HepG2 (cell line): ENCODE results near the gene WTAP. TPM values are rescaled to one million over a fixed set of nuclear protein-coding genes. Genes with fewer than 3 reads are reported as not detected.

Experiments used
- ARID4A ChIP-seq: sonication (generic); formaldehyde crosslinking; IDR thresholded peaks from 2 replicates; pipeline ENCODE4 v1.5.0; 2020; ENCODE audit warnings: mild to moderate bottlenecking, missing genetic modification reagents, borderline replicate concordance
- BCL3 ChIP-seq: sonication (generic); formaldehyde crosslinking; IDR thresholded peaks from 2 replicates; pipeline ENCODE4 v1.5.1; 2020; ENCODE audit warnings: mild to moderate bottlenecking, missing genetic modification reagents, moderate library complexity
- BHLHE40 ChIP-seq: IDR thresholded peaks from 2 replicates; pipeline ENCODE4 v1.6.1; 2011; ENCODE audit warnings: low read length, improper control_type of control experiment
- CC2D1A ChIP-seq: sonication (generic); formaldehyde crosslinking; IDR thresholded peaks from 2 replicates; pipeline ENCODE4 v1.8.1; 2023; ENCODE audit warnings: mild to moderate bottlenecking, missing genetic modification reagents
- ERF ChIP-seq: IDR thresholded peaks from 2 replicates; pipeline ENCODE4 v1.6.1; 2018; ENCODE audit warnings: missing biosample characterization, missing genetic modification reagents
- IRX3 ChIP-seq: sonication (generic); formaldehyde crosslinking; IDR thresholded peaks from 2 replicates; pipeline ENCODE4 v1.8.1; 2023; ENCODE audit warnings: mild to moderate bottlenecking, low read depth, missing genetic modification reagents, borderline replicate concordance
- KIAA2018 ChIP-seq: sonication (generic); formaldehyde crosslinking; IDR thresholded peaks from 2 replicates; pipeline ENCODE4 v1.5.0; 2020; ENCODE audit warnings: mild to moderate bottlenecking, missing genetic modification reagents, borderline replicate concordance
- TMF1 ChIP-seq: sonication (generic); formaldehyde crosslinking; IDR thresholded peaks from 2 replicates; pipeline ENCODE4 v1.8.1; 2022; ENCODE audit warnings: low read depth, missing genetic modification reagents
- ZNF460 ChIP-seq: sonication (generic); formaldehyde crosslinking; IDR thresholded peaks from 2 replicates; pipeline ENCODE4 v1.5.1; 2020; ENCODE audit warnings: missing genetic modification reagents, mild to moderate bottlenecking, borderline replicate concordance
- ZNF530 ChIP-seq: sonication (generic); formaldehyde crosslinking; IDR thresholded peaks from 2 replicates; pipeline ENCODE4 v1.5.0; 2020; ENCODE audit warnings: low read depth, mild to moderate bottlenecking, missing genetic modification reagents
- ZNF710 ChIP-seq: sonication (generic); formaldehyde crosslinking; IDR thresholded peaks from 2 replicates; pipeline ENCODE4 v1.5.0; 2020; ENCODE audit warnings: mild to moderate bottlenecking, missing genetic modification reagents, borderline replicate concordance
- polyA plus RNA-seq, 8 experiments: library from polyadenylated mRNA; depleted of rRNA in 3 of 8; stranded (reverse) in 7 of 8; unstranded in 1 of 8; fragments of >200 nt; fragmentation: Illumina TruSeq in 4 of 8; extraction: Trizol in 4 of 8; gene quantifications; 2 replicates each; pipeline versions ENCODE4 v1.2.1 to v1.2.3, GENCODE V29; 2011 to 2016; ENCODE audit warnings: low read depth in 4 of 8, missing spikeins in 1 of 8, mixed read lengths in 1 of 8; ENCODE audit not compliant: insufficient read depth in 1 of 8
- total RNA-seq, 5 experiments: library from RNA; depleted of rRNA; stranded (reverse); fragments of >200 nt; fragmentation: Illumina TruSeq; extraction: Trizol; gene quantifications; 2 replicates each; pipeline ENCODE4 v1.2.3, GENCODE V29; 2016; ENCODE audit warnings: low read depth in 1 of 5

WTAP gene
- total and polyA plus RNA-seq, 2 of the 13 experiments (the other 11 are each of a cell fraction or from before 2014, with no cell fraction given): 31.6 to 167 TPM

- TF ChIP-seq KIAA2018 (CRISPR knock-in tag): peak; percentile 98
- peak; percentile 100 for TF ChIP-seq ERF (CRISPR knock-in tag)
- TF ChIP-seq CC2D1A (CRISPR knock-in tag): no peak
- TF ChIP-seq BHLHE40: peak; percentile 62
- TF ChIP-seq TMF1 (CRISPR knock-in tag): peak; percentile 89
- TF ChIP-seq ZNF460 (CRISPR knock-in tag): peak; percentile 78; the same call in 1 of the 2 replicates
- TF ChIP-seq ARID4A (CRISPR knock-in tag): peak; percentile 95
- peak; percentile 98; the same call in 1 of the 2 replicates for TF ChIP-seq BCL3 (CRISPR knock-in tag)
- peak; percentile 91 for TF ChIP-seq IRX3 (CRISPR knock-in tag)
- no peak; the same call in none of the 2 replicates for TF ChIP-seq ZNF530 (CRISPR knock-in tag)
- TF ChIP-seq ZNF710 (CRISPR knock-in tag): peak; percentile 95
These were observed at the start of gene WTAP (continued) for GRCh38 chr6:159726918-159727716.
